WTC11 (cell line): ENCODE data around the gene COL19A1. TPM values are rescaled to one million over a fixed set of nuclear protein-coding genes. Genes with fewer than 3 reads are reported as not detected.

Experiments used
- ATAC-seq: fragments of 200-7000 bp; cut with Tn5 transposase; 2 replicates; pipeline ENCODE4 v1.10.0; 2021; ENCODE audit warnings: mild to moderate bottlenecking, moderate library complexity
- CTCF ChIA-PET: fragments of 300-600 bp; sonication (Branson Sonifier 250); formaldehyde crosslinking; loops from one replicate; lab custom pipeline; 2021; ENCODE audit warnings: antibody characterized with exemption; lab: Charles Lee
- POLR2A ChIA-PET: fragments of 350-600 bp; sonication (Branson Sonifier 250); formaldehyde crosslinking; loops from one replicate; lab custom pipeline; 2021; ENCODE audit warnings: antibody characterized with exemption; lab: Charles Lee
- DNase-seq: peaks from one replicate; pipeline ENCODE4 v3.0.0; 2021; ENCODE audit warnings: low spot score
- H3K27ac Mint-ChIP-seq: 2 replicates; pipeline ENCODE4 v1.8.0; 2021; ENCODE audit warnings: mixed read lengths
- H3K27me3 Mint-ChIP-seq: 2 replicates; pipeline ENCODE4 v1.8.0; 2021; ENCODE audit warnings: low read depth, mild to moderate bottlenecking, moderate library complexity, mixed read lengths
- H3K36me3 Mint-ChIP-seq: 2 replicates; pipeline ENCODE4 v1.8.0; 2021; ENCODE audit warnings: mixed read lengths
- H3K4me1 Mint-ChIP-seq: 2 replicates; pipeline ENCODE4 v1.8.0; 2022; ENCODE audit warnings: mixed read lengths
- H3K4me3 Mint-ChIP-seq: 2 replicates; pipeline ENCODE4 v1.8.0; 2021; ENCODE audit warnings: mild to moderate bottlenecking, moderate library complexity, mixed read lengths
- H3K9me3 Mint-ChIP-seq: 2 replicates; pipeline ENCODE4 v1.8.0; 2021; ENCODE audit warnings: mixed read lengths
- ATF6 ChIP-seq: sonication (generic); formaldehyde crosslinking; IDR thresholded peaks from 2 replicates; pipeline ENCODE4 v1.8.1; 2023; ENCODE audit warnings: mild to moderate bottlenecking, missing genetic modification reagents
- CBFB ChIP-seq: sonication (generic); formaldehyde crosslinking; IDR thresholded peaks from 2 replicates; pipeline ENCODE4 v1.8.1; 2022; ENCODE audit warnings: mild to moderate bottlenecking, low read depth, missing genetic modification reagents
- CTCF ChIP-seq: fragments of 200-600 bp; IDR thresholded peaks from 2 replicates; pipeline ENCODE4 v1.8.0; 2022; ENCODE audit warnings: antibody characterized with exemption
- FOXJ3 ChIP-seq: sonication (generic); formaldehyde crosslinking; IDR thresholded peaks from 2 replicates; pipeline ENCODE4 v1.9.0; 2021; ENCODE audit warnings: missing genetic modification reagents, mild to moderate bottlenecking, borderline replicate concordance
- FOXK1 ChIP-seq: sonication (generic); formaldehyde crosslinking; IDR thresholded peaks from 2 replicates; pipeline ENCODE4 v1.8.0; 2022; ENCODE audit warnings: mild to moderate bottlenecking, moderate library complexity, missing genetic modification reagents
- HMGXB4 ChIP-seq: sonication (generic); formaldehyde crosslinking; IDR thresholded peaks from 2 replicates; pipeline ENCODE4 v1.8.1; 2023; ENCODE audit warnings: mild to moderate bottlenecking, moderate library complexity, missing genetic modification reagents
- JUN ChIP-seq: sonication (generic); formaldehyde crosslinking; IDR thresholded peaks from 2 replicates; pipeline ENCODE4 v1.8.0; 2023; ENCODE audit warnings: mild to moderate bottlenecking, missing genetic modification reagents
- MLX ChIP-seq: sonication (generic); formaldehyde crosslinking; IDR thresholded peaks from 2 replicates; pipeline ENCODE4 v1.8.1; 2023; ENCODE audit warnings: mild to moderate bottlenecking, missing genetic modification reagents, moderate library complexity
- NR1H2 ChIP-seq: sonication (generic); formaldehyde crosslinking; IDR thresholded peaks from 2 replicates; pipeline ENCODE4 v1.9.0; 2021; ENCODE audit warnings: mild to moderate bottlenecking, moderate library complexity, missing genetic modification reagents
- OVOL2 ChIP-seq: fragments of 250-450 bp; sonication (Bioruptor Pico); IDR thresholded peaks from 2 replicates; pipeline ENCODE4 v1.9.0; 2021; ENCODE audit warnings: mild to moderate bottlenecking, borderline replicate concordance
- PRDM15 ChIP-seq: sonication (generic); formaldehyde crosslinking; IDR thresholded peaks from 2 replicates; pipeline ENCODE4 v1.8.0; 2022; ENCODE audit warnings: missing genetic modification reagents
- USF1 ChIP-seq: sonication (generic); formaldehyde crosslinking; IDR thresholded peaks from 2 replicates; pipeline ENCODE4 v1.8.0; 2022; ENCODE audit warnings: mild to moderate bottlenecking, missing genetic modification reagents
- USF2 ChIP-seq: sonication (generic); formaldehyde crosslinking; IDR thresholded peaks from 2 replicates; pipeline ENCODE4 v1.8.1; 2023; ENCODE audit warnings: mild to moderate bottlenecking, missing genetic modification reagents, moderate library complexity
- ZMAT4 ChIP-seq: fragments of 250-450 bp; sonication (Bioruptor Pico); IDR thresholded peaks from 2 replicates; pipeline ENCODE4 v1.9.0; 2021; ENCODE audit warnings: mild to moderate bottlenecking
- ZNF232 ChIP-seq: sonication (generic); formaldehyde crosslinking; IDR thresholded peaks from 2 replicates; pipeline ENCODE4 v1.8.0; 2022; ENCODE audit warnings: mild to moderate bottlenecking, missing genetic modification reagents
- ZNF512 ChIP-seq: sonication (generic); formaldehyde crosslinking; IDR thresholded peaks from 2 replicates; pipeline ENCODE4 v1.8.1; 2022; ENCODE audit warnings: missing genetic modification reagents, borderline replicate concordance
- total RNA-seq: library from RNA; stranded (reverse); gene quantifications from 3 replicates; pipeline ENCODE4 v1.2.3, GENCODE V29; 2021

COL19A1 gene
- total RNA-seq, 1 experiment from 2014 or later, result not detected

GRCh38 chr6:69935079-69935478 is 68.7 kb downstream of the COL19A1 start:
- CTCF ChIA-PET, result no interaction called here
- H3K9me3 Mint-ChIP-seq, result no peaks in the 10 kb centered on the region

More at GRCh38 chr6:69935079-69935478, 68.7 kb downstream of the COL19A1 start:
- Mint-ChIP-seq H3K36me3 (no peaks in the 10 kb centered on the region), H3K4me3 (no peak overlapping the region), H3K27ac (no peak overlapping the region), H3K4me1 (no peaks in the 10 kb centered on the region), H3K27me3 (no peaks in the 10 kb centered on the region; the same call in 1 of the 2 replicates)
- TF ChIP-seq USF1 (CRISPR knock-in tag), result no peak
- TF ChIP-seq ZMAT4 (CRISPR knock-in tag), result no peak
- TF ChIP-seq HMGXB4 (CRISPR knock-in tag), result no peak
- no peak for TF ChIP-seq USF2
- TF ChIP-seq CTCF, result no peak
- TF ChIP-seq CBFB, result no peak
- TF ChIP-seq FOXK1 (CRISPR knock-in tag), result no peak
- no peak for TF ChIP-seq JUN (CRISPR knock-in tag)
- no peak for TF ChIP-seq ZNF512 (CRISPR knock-in tag)
- no peak for TF ChIP-seq ATF6 (CRISPR knock-in tag)
- TF ChIP-seq PRDM15 (CRISPR knock-in tag), result no peak
- no peak for TF ChIP-seq ZNF232
- TF ChIP-seq FOXJ3, result no peak
- no peak for TF ChIP-seq OVOL2 (CRISPR knock-in tag)
- no peak for TF ChIP-seq NR1H2 (CRISPR knock-in tag)
- TF ChIP-seq MLX (CRISPR knock-in tag), result no peak
- POLR2A ChIA-PET, result no interaction called here
- no peak for DNase-seq
- no peak for ATAC-seq
